GM18517 (cell line): ENCODE data around the gene KLF12.

Experiments used
- ATAC-seq: cut with Tn5 transposase; IDR thresholded peaks from one replicate; pipeline ENCODE4 v1.9.1; 2021; ENCODE audit warnings: mild to moderate bottlenecking, moderate library complexity; ENCODE audit not compliant: unreplicated experiment

The KLF12 gene

GRCh38 chr13:74134221-74134776 lies at the start of gene KLF12:
Gene KLF12 (minus strand): TSS chr13:74134404.
- ATAC-seq, result peak; percentile 64

- ATAC-seq, result no peak
Observed at GRCh38 chr13:74182491-74182890, 48.3 kb upstream of the KLF12 start.

- no peak for ATAC-seq
Observed at GRCh38 chr13:74174810-74175209, 40.6 kb upstream of the KLF12 start.

GRCh38 chr13:74173822-74174221 lies 39.6 kb upstream of the KLF12 start:
- no peak for ATAC-seq

- no peak for ATAC-seq
Observed at GRCh38 chr13:74171641-74172040, 37.4 kb upstream of the KLF12 start.

GRCh38 chr13:74169676-74170075 lies 35.5 kb upstream of the KLF12 start:
- ATAC-seq, result no peak

- no peak for ATAC-seq
Observed at GRCh38 chr13:74168263-74168675, 34.1 kb upstream of the KLF12 start.

- ATAC-seq, result no peak
Observed at GRCh38 chr13:74166261-74167004, 32.2 kb upstream of the KLF12 start.

- ATAC-seq, result no peak
Observed at GRCh38 chr13:74162782-74163181, 28.6 kb upstream of the KLF12 start.

GRCh38 chr13:74162135-74162534 lies 27.9 kb upstream of the KLF12 start:
- no peak for ATAC-seq

GRCh38 chr13:74158571-74159352 lies 24.6 kb upstream of the KLF12 start:
- no peak for ATAC-seq

GRCh38 chr13:74158028-74158427 lies 23.8 kb upstream of the KLF12 start:
- no peak for ATAC-seq

GRCh38 chr13:74154981-74155380 lies 20.8 kb upstream of the KLF12 start:
- ATAC-seq, result no peak

- no peak for ATAC-seq
Observed at GRCh38 chr13:74153316-74153715, 19.1 kb upstream of the KLF12 start.

- no peak for ATAC-seq
Observed at GRCh38 chr13:74151859-74152258, 17.7 kb upstream of the KLF12 start.

- no peak for ATAC-seq
Observed at GRCh38 chr13:74148352-74148751, 14.1 kb upstream of the KLF12 start.

- no peak for ATAC-seq
Observed at GRCh38 chr13:74145249-74145975, 11.2 kb upstream of the KLF12 start.

GRCh38 chr13:74144269-74144668 lies 10.1 kb upstream of the KLF12 start:
- no peak for ATAC-seq

GRCh38 chr13:74142257-74142656 lies 8.1 kb upstream of the KLF12 start:
- no peak for ATAC-seq

- no peak for ATAC-seq
Observed at GRCh38 chr13:74138241-74138640, 4.0 kb upstream of the KLF12 start.

GRCh38 chr13:74136084-74136658 lies 2.0 kb upstream of the KLF12 start:
- no peak for ATAC-seq
